Aorta (tissue), 5 donors: ENCODE results near the gene PRPH. TPM values are rescaled to one million over a fixed set of nuclear protein-coding genes. Genes with fewer than 3 reads are reported as not detected.

ENCODE experiments used
- ATAC-seq: fragments of 200-7000 bp; cut with Tn5 transposase; one replicate; pipeline ENCODE4 v1.9.1; 2022; ENCODE audit warnings: moderate library complexity; ENCODE audit not compliant: low FRiP score
- DNase-seq, 2 donors: peaks; one replicate each; pipeline ENCODE4 v3.0.0-alpha.2; 2020
- H3K27ac ChIP-seq, 2 donors: one replicate each; pipeline ENCODE4 v1.5.1; 2013; ENCODE audit warnings: low read length in 2 of 2, mild to moderate bottlenecking in 2 of 2, moderate library complexity in 2 of 2, control low read depth in 1 of 2, inconsistent platforms in 1 of 2, low read depth in 1 of 2
- H3K27me3 ChIP-seq, 2 donors: one replicate each; pipeline ENCODE4 v1.6.1; 2013; ENCODE audit warnings: control low read depth in 1 of 2, low read length in 1 of 2, mild to moderate bottlenecking in 1 of 2, moderate library complexity in 1 of 2; ENCODE audit not compliant: insufficient read depth in 2 of 2, control insufficient read depth in 1 of 2
- H3K36me3 ChIP-seq, 2 donors: one replicate each; pipeline ENCODE4 v1.6.1; 2013; ENCODE audit warnings: control low read depth in 1 of 2, low read length in 1 of 2, mild to moderate bottlenecking in 1 of 2; ENCODE audit not compliant: insufficient read depth in 2 of 2, control insufficient read depth in 1 of 2
- H3K4me1 ChIP-seq, 2 donors: one replicate each; pipeline ENCODE4 v1.6.1; 2013; ENCODE audit warnings: low read length in 2 of 2, control low read depth in 1 of 2, mild to moderate bottlenecking in 1 of 2, moderate library complexity in 1 of 2; ENCODE audit not compliant: insufficient read depth in 2 of 2, control insufficient read depth in 1 of 2
- H3K4me3 ChIP-seq, 2 donors: one replicate each; pipeline ENCODE4 v1.5.1; 2013; ENCODE audit warnings: low read length in 2 of 2, control low read depth in 1 of 2, mild to moderate bottlenecking in 1 of 2
- H3K9me3 ChIP-seq: one replicate; pipeline ENCODE4 v1.6.1; 2013; ENCODE audit warnings: mild to moderate bottlenecking, low read length; ENCODE audit not compliant: control insufficient read depth
- WGBS, 2 donors: extraction: QIAGEN DNeasy Blood & Tissue Kit; methylation state at CpG; one replicate each; pipeline ENCODE4 v1.1.7; 2013; 5-methylcytosine and 5-hydroxymethylcytosine counted together
- intact Hi-C, 2 donors: fragments of 100-400 bp; cut with DNase I; formaldehyde crosslinking; loops; one replicate each; pipeline versions ENCODE4 v1.14.2 to v1.15.0; 2022
- polyA plus RNA-seq, 2 donors: library from polyadenylated mRNA; stranded (reverse); fragments of 200-250 nt; gene quantifications; one replicate each; pipeline ENCODE4 v1.2.3, GENCODE V29; 2013
- total RNA-seq, 2 donors: library from RNA; stranded (reverse); fragmentation: NEBNext Ultra II Directional; extraction: Animal tissue kit (Norgen Biotek cat#: 25700); gene quantifications; one replicate each; pipeline ENCODE4 v1.2.1, GENCODE V29; 2021
- donor health status: healthy with polysubstance abuse.
- donor health status: Bipolar disorder and iron deficiency.
- donor health status: DM: no; HTN: no; CAD: no.
- donor health status: DM: no; HTN: no; CAD: no.
- donor health status: DM: yes; HTN: yes; CAD: no.

Gene PRPH
- total and polyA plus RNA-seq, 4 donors: 0.49 to 13.8 (median 5.4) TPM; not detected in 1

DNA sequence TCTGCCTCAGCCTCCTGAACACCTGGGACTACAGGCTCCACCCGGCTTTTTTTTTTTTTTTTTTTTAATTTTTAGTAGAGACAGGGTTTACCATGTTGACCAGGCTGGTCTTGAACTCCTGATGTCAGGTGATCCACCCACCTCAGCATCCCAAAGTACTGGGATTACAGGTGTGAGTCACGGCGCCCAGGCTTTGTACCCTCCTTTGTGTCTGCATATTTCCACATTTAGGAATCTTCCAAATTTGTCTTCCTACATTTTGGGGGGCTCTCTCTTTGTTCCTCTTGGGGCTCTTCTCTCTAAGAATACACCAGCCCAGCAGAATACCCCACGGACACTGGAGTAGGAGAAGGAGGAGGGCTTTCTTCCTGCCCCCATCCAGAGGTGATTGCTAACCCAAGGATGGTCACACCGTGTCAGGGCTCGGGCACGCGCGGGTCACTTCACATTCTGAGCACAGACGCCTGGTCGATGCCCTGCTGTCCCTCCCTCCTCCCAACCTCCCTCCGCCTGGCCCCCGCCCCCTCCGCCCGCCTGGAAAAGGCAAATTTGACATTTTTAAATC is 49.6 kb downstream of the PRPH start:
- H3K27ac ChIP-seq: no peak overlapping the region
- no peaks in the 10 kb centered on the region for H3K9me3 ChIP-seq
- 38 to 43% methylated on average over 15 of the region's 15 CpGs for WGBS, 2 donors
- no peak overlapping the region for H3K4me3 ChIP-seq
- H3K36me3 ChIP-seq: no peaks in the 10 kb centered on the region
- intact Hi-C loops: no loop called here
- H3K27me3 ChIP-seq: no peaks in the 10 kb centered on the region
- no peak for ATAC-seq
- no peaks in the 10 kb centered on the region for H3K4me1 ChIP-seq
- DNase-seq: no peak

DNA sequence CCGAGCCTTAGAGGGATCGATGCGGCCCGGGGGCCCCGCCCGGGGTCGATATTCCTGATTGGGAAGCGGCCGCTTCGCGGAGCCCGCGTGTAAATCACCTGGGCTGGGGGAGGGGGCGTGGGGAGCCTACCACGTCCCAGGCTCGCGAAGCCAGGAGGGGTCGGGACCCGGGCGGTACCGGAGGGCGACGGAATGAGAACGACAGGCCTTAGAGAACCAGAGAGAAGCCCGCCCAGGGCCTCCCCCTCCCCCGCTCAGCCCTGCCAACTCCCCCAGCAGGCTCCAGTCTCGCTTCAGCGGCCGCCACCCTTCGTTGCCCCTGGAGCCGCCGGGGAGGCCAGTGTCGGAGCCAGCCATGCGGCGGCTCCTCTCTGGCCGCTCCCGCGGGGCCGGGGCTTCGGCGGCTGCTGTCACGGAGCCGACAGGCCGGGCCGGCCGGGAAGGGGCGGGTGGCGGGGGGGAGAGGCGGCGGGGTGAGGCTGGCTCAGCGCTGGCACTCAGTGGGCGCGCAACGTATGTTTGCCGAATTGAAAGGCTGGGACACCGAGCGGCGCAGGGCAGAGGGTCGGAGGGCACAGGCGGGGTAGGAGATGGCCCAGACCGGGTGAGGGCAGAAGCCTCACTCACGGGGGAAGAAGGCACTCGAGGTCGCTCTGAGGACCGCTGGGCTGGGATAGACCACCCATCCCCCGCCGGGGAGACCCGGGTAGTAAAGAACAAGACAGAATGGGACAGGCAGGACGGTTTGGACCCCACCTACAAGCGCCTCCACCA is 50.3 kb downstream of the PRPH start:
- DNase-seq (no peak), ATAC-seq (no peak)
- intact Hi-C loops: no loop called here

DNA sequence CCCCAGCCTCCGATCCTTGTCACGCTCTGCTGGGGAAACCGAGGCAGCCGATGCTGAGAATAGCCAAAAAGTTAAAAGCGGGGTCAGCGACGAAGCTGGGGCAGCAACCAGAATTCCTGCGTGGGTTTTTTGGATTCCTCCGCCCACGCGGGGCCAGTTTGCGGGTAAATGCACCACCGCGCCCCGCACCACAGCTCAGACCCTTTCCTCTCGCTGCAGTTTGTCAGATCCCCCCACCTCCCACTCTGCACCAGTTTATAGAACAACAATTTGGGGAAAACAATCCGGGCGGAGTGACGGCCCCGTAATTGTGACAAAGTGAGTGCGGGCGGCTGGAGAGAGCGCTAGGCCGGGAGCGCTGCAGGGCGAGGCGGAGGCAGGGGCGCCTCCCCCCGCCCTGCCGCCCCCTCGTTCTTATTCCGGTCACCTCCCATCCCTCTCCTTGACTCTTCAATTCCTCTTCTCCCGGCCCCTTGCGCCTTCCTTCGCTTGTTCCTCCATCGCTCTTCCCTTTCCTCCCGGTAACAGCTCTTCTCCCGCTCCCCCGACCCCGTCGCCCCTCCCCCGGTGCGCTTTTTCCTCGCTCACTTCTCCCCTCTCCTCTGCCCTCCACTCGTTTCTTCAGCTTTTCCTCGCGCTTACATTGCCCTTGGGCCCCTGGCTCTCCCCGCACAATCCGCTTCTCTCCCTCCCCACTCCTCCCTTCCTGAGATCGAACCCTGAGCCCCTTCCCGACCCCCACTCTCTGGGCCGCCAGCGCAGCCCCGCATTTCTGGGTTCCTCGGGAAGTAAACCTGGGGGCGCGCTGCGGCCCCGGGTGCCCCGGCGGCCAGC is 51.1 kb downstream of the PRPH start:
- Histone ChIP-seq H3K9me3 (no peaks in the 10 kb centered on the region), H3K27ac (no peak overlapping the region), H3K4me3 (peak overlapping the region in 1 of 2 donors; percentile 4), H3K36me3 (no peaks in the 10 kb centered on the region), H3K27me3 (no peaks in the 10 kb centered on the region), H3K4me1 (no peaks in the 10 kb centered on the region)
- DNase-seq (no peak), ATAC-seq (no peak)
- intact Hi-C loops: no loop called here
- WGBS, 2 donors: 1 to 2% methylated on average over 55 to 61 of the region's 61 CpGs

More for the DNA sequence above, 50.3 kb downstream of the PRPH start:
- Histone ChIP-seq H3K9me3 (no peaks in the 10 kb centered on the region), H3K27ac (no peak overlapping the region), H3K36me3 (no peaks in the 10 kb centered on the region), H3K4me1 (no peaks in the 10 kb centered on the region), H3K27me3 (no peaks in the 10 kb centered on the region), H3K4me3 (peak overlapping the region; percentile 22 to 31)
- 1 to 2% methylated on average over 59 to 70 of the region's 70 CpGs for WGBS, 2 donors

DNA sequence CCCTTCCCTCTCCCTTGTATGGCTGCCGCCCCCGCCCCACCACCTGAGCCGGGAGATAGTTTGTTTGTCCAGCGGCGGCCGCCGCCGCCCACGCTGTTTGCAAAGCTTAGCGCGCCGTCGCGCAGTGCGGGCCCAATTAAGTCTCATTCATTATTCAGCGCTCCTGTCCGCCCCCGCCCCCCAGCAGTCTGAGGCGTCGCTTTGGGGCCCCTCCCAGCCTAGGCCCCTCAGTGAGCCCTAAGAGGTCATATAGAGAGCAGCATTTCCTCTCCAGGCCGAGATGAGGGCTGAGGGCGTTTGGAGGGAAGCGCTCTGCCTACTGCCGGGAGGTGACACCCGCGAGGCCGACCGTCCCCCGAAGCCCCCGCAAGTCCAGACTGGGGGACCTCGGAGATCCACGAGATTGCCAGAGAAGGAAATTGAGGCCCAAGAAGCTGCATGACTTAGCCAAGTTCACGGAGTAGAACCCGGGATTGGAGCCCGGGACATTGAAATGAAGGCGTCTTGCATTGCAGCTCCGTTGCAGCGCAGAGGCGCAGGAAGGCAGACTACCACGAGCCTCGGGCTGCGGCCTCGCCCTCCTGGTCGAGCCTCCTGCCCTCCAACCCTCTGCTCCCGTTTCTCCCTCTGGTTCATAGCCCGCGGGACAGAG is 51.8 kb downstream of the PRPH start, which contains the start of gene DNAJC22:
Gene DNAJC22 (plus strand): TSS at position 230 of the 652 bp plus-strand sequence. CDS start 1,985 bp downstream, outside the sequence.
- ATAC-seq: peak; percentile 17
- DNase-seq: no peak
- no peak within 1 kb of the TSS for H3K27ac ChIP-seq
- no peaks in the 10 kb centered on the region for H3K36me3 ChIP-seq
- H3K27me3 ChIP-seq: no peaks in the 10 kb centered on the region
- H3K9me3 ChIP-seq: no peaks in the 10 kb centered on the region
- intact Hi-C loops: no loop called here
- H3K4me3 ChIP-seq: peak within 1 kb of the TSS in 1 of 2 donors; percentile 4
- 5 to 10% methylated on average over 45 to 47 of the region's 47 CpGs for WGBS, 2 donors
- no peaks in the 10 kb centered on the region for H3K4me1 ChIP-seq

DNA sequence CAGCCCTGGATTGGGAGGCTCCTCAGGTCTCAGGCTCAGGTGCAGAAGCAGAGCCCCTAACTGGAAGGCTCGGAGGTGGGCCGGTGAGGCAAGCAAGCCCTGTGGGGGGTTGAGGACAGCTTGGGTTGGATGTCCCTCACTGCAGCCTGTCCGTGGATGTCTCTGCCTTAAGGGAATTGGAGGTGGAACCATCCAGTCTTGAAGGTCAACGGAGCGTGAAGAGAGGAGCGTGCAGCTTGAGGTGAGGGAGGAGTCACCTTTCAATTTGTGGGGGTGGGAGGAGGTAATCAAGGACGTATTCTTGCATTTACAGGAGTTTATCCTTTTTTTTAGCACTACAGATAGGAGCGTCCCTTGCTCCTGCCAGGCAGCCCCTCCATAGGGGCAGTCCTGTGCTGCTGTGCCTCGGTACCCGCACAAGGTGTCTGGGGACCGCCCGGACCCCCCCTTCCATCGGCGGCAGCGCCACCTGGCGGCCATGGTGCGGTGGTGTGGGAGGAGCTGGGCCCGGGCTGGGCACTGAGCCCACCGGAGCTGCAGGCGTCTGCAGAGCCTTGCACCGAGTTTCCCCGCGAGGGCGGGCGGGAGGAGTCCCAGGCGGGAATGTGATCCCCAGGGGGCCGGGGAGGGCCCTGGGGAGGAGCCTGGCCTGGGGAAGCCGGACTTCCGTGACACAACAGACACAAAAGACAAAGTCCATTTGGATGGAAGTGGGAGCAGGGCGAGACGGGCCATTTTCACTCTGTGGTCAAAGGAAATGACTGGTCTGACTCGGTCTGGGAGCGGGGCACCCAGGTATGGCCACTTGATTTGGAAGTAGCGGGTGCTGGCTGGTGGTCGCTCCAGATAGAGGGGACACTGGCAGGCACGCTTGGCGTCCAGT is 52.6 kb downstream of the PRPH start:
- WGBS, 2 donors: 11 to 16% methylated on average over 32 to 37 of the region's 37 CpGs

More for the DNA sequence above, 52.6 kb downstream of the PRPH start:
- DNase-seq (peak; percentile 86 to 91), ATAC-seq (peak; percentile 90)
- Histone ChIP-seq H3K27ac (no peak overlapping the region), H3K4me3 (no peak overlapping the region), H3K27me3 (no peaks in the 10 kb centered on the region), H3K36me3 (no peaks in the 10 kb centered on the region), H3K9me3 (no peaks in the 10 kb centered on the region), H3K4me1 (no peaks in the 10 kb centered on the region)
- intact Hi-C loops: no loop called here

Other genes with a start within 250 kb of the PRPH start
- gene KMT2D, start 234.4 kb upstream of the PRPH start, total RNA-seq: 10 to 100 TPM; 88.6 to 97.4 TPM
- 10 to 100 TPM; 11.5 to 14.4 TPM for gene KMT2D, start 234.4 kb upstream of the PRPH start, polyA plus RNA-seq
- gene RHEBL1, start 225.2 kb upstream of the PRPH start, total RNA-seq: 1 to 10 TPM in 1 of 2 donors, under 1 TPM in 1; 0.55 to 1.1 TPM
- 1 to 10 TPM; 1.3 to 2.4 TPM for gene RHEBL1, start 225.2 kb upstream of the PRPH start, polyA plus RNA-seq
- 1 to 10 TPM; 1.3 to 3.6 TPM for gene DHH, start 200.3 kb upstream of the PRPH start, total RNA-seq
- under 1 TPM in 1 of 2 donors, not detected in 1; 0.33 TPM for gene DHH, start 200.3 kb upstream of the PRPH start, polyA plus RNA-seq
- gene LMBR1L, start 184.3 kb upstream of the PRPH start, total RNA-seq: 100 to 1,000 TPM in 1 of 2 donors, 10 to 100 TPM in 1; 69.2 to 104 TPM
- gene LMBR1L, start 184.3 kb upstream of the PRPH start, polyA plus RNA-seq: 100 to 1,000 TPM in 1 of 2 donors, 1 to 10 TPM in 1; 5.6 to 160 TPM
- gene TUBA1B, start 163.8 kb upstream of the PRPH start, total RNA-seq: 100 to 1,000 TPM; 403 to 813 TPM
- gene TUBA1B, start 163.8 kb upstream of the PRPH start, polyA plus RNA-seq: 100 to 1,000 TPM; 619 to 672 TPM
- 100 to 1,000 TPM; 148 to 253 TPM for gene TUBA1A, start 106.1 kb upstream of the PRPH start, total RNA-seq
- 100 to 1,000 TPM; 102 to 172 TPM for gene TUBA1A, start 106.1 kb upstream of the PRPH start, polyA plus RNA-seq
- 100 to 1,000 TPM in 1 of 2 donors, 10 to 100 TPM in 1; 89.2 to 181 TPM for gene TUBA1C, start 30.1 kb upstream of the PRPH start, total RNA-seq
- gene TUBA1C, start 30.1 kb upstream of the PRPH start, polyA plus RNA-seq: 100 to 1,000 TPM; 163 to 191 TPM
- 1 to 10 TPM; 1.1 to 4.3 TPM for gene TROAP, start 28.1 kb downstream of the PRPH start, total RNA-seq
- 1 to 10 TPM in 1 of 2 donors, under 1 TPM in 1; 0.10 to 1.8 TPM for gene TROAP, start 28.1 kb downstream of the PRPH start, polyA plus RNA-seq
- gene C1QL4, start 42.0 kb downstream of the PRPH start, total RNA-seq: not detected
- gene C1QL4, start 42.0 kb downstream of the PRPH start, polyA plus RNA-seq: not detected
- gene DNAJC22, start 51.7 kb downstream of the PRPH start, total RNA-seq: under 1 TPM in 1 of 2 donors, not detected in 1; 0.24 TPM
- gene DNAJC22, start 51.7 kb downstream of the PRPH start, polyA plus RNA-seq: 1 to 10 TPM in 1 of 2 donors, under 1 TPM in 1; 0.50 to 1.2 TPM
- 10 to 100 TPM; 19.3 to 29.8 TPM for gene SPATS2, start 72.3 kb downstream of the PRPH start, total RNA-seq
- gene SPATS2, start 72.3 kb downstream of the PRPH start, polyA plus RNA-seq: 10 to 100 TPM in 1 of 2 donors, 1 to 10 TPM in 1; 5.5 to 11.5 TPM
- gene KCNH3, start 243.9 kb downstream of the PRPH start, total RNA-seq: 1 to 10 TPM in 1 of 2 donors, under 1 TPM in 1; 0.10 to 1.7 TPM
- gene KCNH3, start 243.9 kb downstream of the PRPH start, polyA plus RNA-seq: 1 to 10 TPM in 1 of 2 donors, under 1 TPM in 1; 0.31 to 1.5 TPM